Kidney (tissue), 14 donors: Measurements from ENCODE around the gene DENND5A. TPM values are rescaled to one million over a fixed set of nuclear protein-coding genes. Genes with fewer than 3 reads are reported as not detected.
"Not testable (repeated sequence)": the region's sequence is repeated elsewhere in the genome, so short reads cannot be mapped to it uniquely, and the experiment has no call there.

Experiments used
- DNase-seq, 5 donors: peaks; one replicate each; pipeline ENCODE4 v3.0.0-alpha.2; 2013 to 2020
- FAIRE-seq: peaks from 2 replicates; lab custom pipeline; 2012; peaks lifted over from hg19 to GRCh38; lab: Jason Lieb, UNC
- H3K27ac ChIP-seq, 2 donors: one replicate each; pipeline ENCODE4 v1.7.0; 2013; ENCODE audit warnings: low read depth in 2 of 2, low read length in 2 of 2, inconsistent platforms in 1 of 2
- H3K27me3 ChIP-seq: one replicate; pipeline ENCODE4 v1.7.1; 2013; ENCODE audit warnings: low read length, inconsistent platforms; ENCODE audit not compliant: control insufficient read depth, insufficient read depth
- H3K36me3 ChIP-seq, 3 donors: one replicate each; pipeline versions ENCODE4 v1.7.0 to v1.7.1; 2013; ENCODE audit warnings: low read length in 3 of 3, control low read depth in 1 of 3, inconsistent platforms in 1 of 3; ENCODE audit not compliant: insufficient read depth in 3 of 3, control insufficient read depth in 2 of 3
- H3K4me1 ChIP-seq, 3 donors: one replicate each; pipeline versions ENCODE4 v1.7.0 to v1.7.1; 2013; ENCODE audit warnings: low read length in 3 of 3, inconsistent platforms in 1 of 3, low read depth in 1 of 3; ENCODE audit not compliant: control insufficient read depth in 2 of 3, insufficient read depth in 2 of 3
- H3K4me3 ChIP-seq, 3 donors: one replicate each; pipeline versions ENCODE4 v1.7.0 to v1.8.1; 2013; ENCODE audit warnings: low read length in 3 of 3, control low read depth in 1 of 3, inconsistent platforms in 1 of 3
- H3K9ac ChIP-seq, 3 donors: one replicate each; pipeline versions ENCODE4 v1.7.0 to v1.7.1; 2013; ENCODE audit warnings: low read length in 3 of 3, control low read depth in 1 of 3, inconsistent platforms in 1 of 3
- H3K9me3 ChIP-seq, 3 donors: one replicate each; pipeline versions ENCODE4 v1.7.0 to v1.7.1; 2013; ENCODE audit warnings: low read length in 3 of 3, control low read depth in 1 of 3, inconsistent platforms in 1 of 3; ENCODE audit not compliant: control insufficient read depth in 2 of 3, insufficient read depth in 1 of 3
- CTCF ChIP-seq: IDR thresholded peaks from 3 replicates; pipeline ENCODE4 v1.5.1; 2012; ENCODE audit warnings: mild to moderate bottlenecking, moderate library complexity, borderline replicate concordance; ENCODE audit not compliant: insufficient read depth; ENCODE audit errors: extremely low read depth
- intact Hi-C: fragments of 100-400 bp; cut with DNase I; formaldehyde crosslinking; loops from one replicate; pipeline ENCODE4 v1.11.1; 2022
- polyA plus RNA-seq: library from polyadenylated mRNA; stranded (reverse); fragments of 350-450 nt; fragmentation: Illumina TruSeq; extraction: RNeasy Lipid Tissue Mini Kit (QIAGEN cat#74804); gene quantifications from one replicate; pipeline ENCODE4 v1.2.3, GENCODE V29; 2014; ENCODE audit warnings: low read depth, low replicate concordance; ENCODE audit not compliant: insufficient read depth
- total RNA-seq: library from RNA; stranded (reverse); fragmentation: NEBNext Ultra II Directional; extraction: Animal tissue kit (Norgen Biotek cat#: 25700); gene quantifications from one replicate; pipeline ENCODE4 v1.2.1, GENCODE V29; 2021
- donor health status: control.
- donor health status: control.
- donor health status: control.
- donor health status: control.
- donor health status: control.
- donor health status: DM: yes; HTN: yes; CAD: no.
- donor health status: Normal renal cell carcinoma (clear cell type).

Gene DENND5A
- total and polyA plus RNA-seq, 2 donors from 2014 or later, result 32.4 to 53.9 TPM

GRCh38 chr11:9225748-9226298, 39.3 kb downstream of the DENND5A start:
- TF ChIP-seq CTCF, result no peak
- Histone ChIP-seq H3K27ac (no peak overlapping the region), H3K4me1 (peaks cover 0 to 3% (median under 1%) of the 10 kb centered on the region in 3 donors), H3K36me3 (no peaks in the 10 kb centered on the region), H3K27me3 (no peaks in the 10 kb centered on the region), H3K9ac (no peak overlapping the region), H3K9me3 (no peaks in the 10 kb centered on the region), H3K4me3 (no peak overlapping the region)
- DNase-seq (no peak), FAIRE-seq (no peak)
- intact Hi-C loops, result no loop called here

- intact Hi-C loops, result no loop called here
- Histone ChIP-seq H3K9me3 (no peaks in the 10 kb centered on the region), H3K4me1 (no peaks in the 10 kb centered on the region), H3K27ac (no peak overlapping the region), H3K9ac (no peak overlapping the region), H3K36me3 (no peaks in the 10 kb centered on the region), H3K27me3 (no peaks in the 10 kb centered on the region), H3K4me3 (no peak overlapping the region)
- TF ChIP-seq CTCF, result no peak
- no peak for DNase-seq
- FAIRE-seq, result no peak
Observed at GRCh38 chr11:9222654-9223053, 42.5 kb downstream of the DENND5A start.

- H3K9ac ChIP-seq, H3K27ac ChIP-seq, DNase-seq, intact Hi-C loops, H3K27me3 ChIP-seq, H3K9me3 ChIP-seq, H3K4me3 ChIP-seq, FAIRE-seq, H3K4me1 ChIP-seq, H3K36me3 ChIP-seq: not testable (repeated sequence)
Observed at GRCh38 chr11:9220853-9221252, 44.3 kb downstream of the DENND5A start.

GRCh38 chr11:9219572-9219971, 45.6 kb downstream of the DENND5A start:
- Histone ChIP-seq H3K27ac (no peak overlapping the region), H3K4me3 (no peak overlapping the region), H3K9me3 (no peaks in the 10 kb centered on the region), H3K9ac (no peak overlapping the region), H3K4me1 (no peaks in the 10 kb centered on the region), H3K27me3 (no peaks in the 10 kb centered on the region), H3K36me3 (no peaks in the 10 kb centered on the region)
- intact Hi-C loops, result no loop called here
- TF ChIP-seq CTCF, result no peak
- no peak for FAIRE-seq
- DNase-seq, result no peak
